HG02970 (cell line): Measurements from ENCODE around the gene IRAK3.
"Not testable (repeated sequence)": the region's sequence is repeated elsewhere in the genome, so short reads cannot be mapped to it uniquely, and the experiment has no call there.

Experiments used
- ATAC-seq: cut with Tn5 transposase; IDR thresholded peaks from one replicate; pipeline ENCODE4 v1.9.1; 2021; ENCODE audit warnings: mild to moderate bottlenecking, moderate library complexity, moderate number of reproducible peaks; ENCODE audit not compliant: unreplicated experiment, low FRiP score

IRAK3 gene

GRCh38 chr12:66206141-66206540, 17.1 kb downstream of the IRAK3 start:
- no peak for ATAC-seq

GRCh38 chr12:66210840-66211239, 21.8 kb downstream of the IRAK3 start:
- no peak for ATAC-seq

GRCh38 chr12:66211573-66211972, 22.6 kb downstream of the IRAK3 start:
- not testable (repeated sequence) for ATAC-seq

GRCh38 chr12:66213011-66213410, 24.0 kb downstream of the IRAK3 start:
- ATAC-seq, result not testable (repeated sequence)

- ATAC-seq, result no peak
Measured at GRCh38 chr12:66217342-66217917, 28.4 kb downstream of the IRAK3 start.

GRCh38 chr12:66228462-66228861, 39.4 kb downstream of the IRAK3 start:
- ATAC-seq, result no peak

GRCh38 chr12:66232263-66232662, 43.2 kb downstream of the IRAK3 start:
- ATAC-seq, result peak; percentile 29

- ATAC-seq, result peak; percentile 76
Measured at GRCh38 chr12:66234037-66234693, 45.2 kb downstream of the IRAK3 start.

GRCh38 chr12:66234773-66235625, 46.0 kb downstream of the IRAK3 start:
- not testable (repeated sequence) for ATAC-seq

- ATAC-seq, result no peak
Measured at GRCh38 chr12:66235626-66236281, 46.7 kb downstream of the IRAK3 start.

- ATAC-seq, result not testable (repeated sequence)
Measured at GRCh38 chr12:66236282-66236675, 47.3 kb downstream of the IRAK3 start.

GRCh38 chr12:66236969-66237368, 48.0 kb downstream of the IRAK3 start:
- ATAC-seq, result no peak

GRCh38 chr12:66237505-66238175, 48.6 kb downstream of the IRAK3 start:
- no peak for ATAC-seq

GRCh38 chr12:66239295-66239694, 50.3 kb downstream of the IRAK3 start:
- no peak for ATAC-seq

- no peak for ATAC-seq
Measured at GRCh38 chr12:66240096-66240820, 51.2 kb downstream of the IRAK3 start.

- no peak for ATAC-seq
Measured at GRCh38 chr12:66241061-66242043, 52.3 kb downstream of the IRAK3 start.

- ATAC-seq, result no peak
Measured at GRCh38 chr12:66242311-66242710, 53.3 kb downstream of the IRAK3 start.

GRCh38 chr12:66243911-66244310, 54.9 kb downstream of the IRAK3 start:
- ATAC-seq, result no peak

- ATAC-seq, result no peak
Measured at GRCh38 chr12:66244446-66244845, 55.4 kb downstream of the IRAK3 start.
